HG02610 (cell line): Measurements from ENCODE around the gene LAMB1.

Source experiments
- ATAC-seq: cut with Tn5 transposase; IDR thresholded peaks from one replicate; pipeline ENCODE4 v1.9.1; 2021; ENCODE audit warnings: mild to moderate bottlenecking, moderate library complexity; ENCODE audit not compliant: unreplicated experiment

The LAMB1 gene

GRCh38 chr7:107884066-107884818, 118.7 kb downstream of the LAMB1 start:
- no peak for ATAC-seq

- no peak for ATAC-seq
Observed at GRCh38 chr7:107882766-107883165, 120.2 kb downstream of the LAMB1 start.

- ATAC-seq = peak; percentile 66
Observed at GRCh38 chr7:107879400-107880035, 123.4 kb downstream of the LAMB1 start.

- ATAC-seq = no peak
Observed at GRCh38 chr7:107878636-107879035, 124.3 kb downstream of the LAMB1 start.

GRCh38 chr7:107877731-107878382, 125.1 kb downstream of the LAMB1 start:
- no peak for ATAC-seq

- ATAC-seq = no peak
Observed at GRCh38 chr7:107876916-107877315, 126.0 kb downstream of the LAMB1 start.

GRCh38 chr7:107874605-107875446, 128.1 kb downstream of the LAMB1 start:
- peak; percentile 59 for ATAC-seq

GRCh38 chr7:107874111-107874510, 128.8 kb downstream of the LAMB1 start:
- ATAC-seq = no peak
